Vagina (tissue), 2 donors: ENCODE measurements around the gene OR12D2. TPM values are rescaled to one million over a fixed set of nuclear protein-coding genes. Genes with fewer than 3 reads are reported as not detected.
"Not testable (repeated sequence)": the region's sequence is repeated elsewhere in the genome, so short reads cannot be mapped to it uniquely, and the experiment has no call there.

Experiments
- DNase-seq, 2 donors: peaks; one replicate each; pipeline ENCODE4 v3.0.0-alpha.2; 2017; ENCODE audit errors: extremely low spot score in 2 of 2
- H3K27ac ChIP-seq: fragments of 200-600 bp; sonication (generic); one replicate; pipeline ENCODE4 v1.5.1; 2019
- H3K27me3 ChIP-seq: fragments of 200-600 bp; sonication (generic); one replicate; pipeline ENCODE4 v1.5.1; 2019
- H3K36me3 ChIP-seq, 2 donors: fragments of 200-600 bp; sonication (generic); one replicate each; pipeline ENCODE4 v1.5.1; 2017 to 2019
- H3K4me1 ChIP-seq: fragments of 200-600 bp; sonication (generic); one replicate; pipeline ENCODE4 v1.5.1; 2019
- H3K4me3 ChIP-seq, 2 donors: fragments of 200-600 bp; sonication (generic); 1 replicate in 1 of 2; 2 replicates in 1 of 2; pipeline ENCODE4 v1.5.1; 2016 to 2019
- H3K9me3 ChIP-seq: fragments of 200-600 bp; sonication (generic); one replicate; pipeline ENCODE4 v1.5.1; 2019
- CTCF ChIP-seq, 3 experiments: fragments of 450-650 bp in 2 of 3; fragments of 200-600 bp in 1 of 3; sonication (generic) in 1 of 3; IDR thresholded peaks; one replicate each; pipeline ENCODE4 v1.5.1; 2017 to 2019; ENCODE audit warnings: antibody characterized with exemption in 3 of 3, mild to moderate bottlenecking in 2 of 3, moderate library complexity in 2 of 3
- POLR2A ChIP-seq, 2 donors: fragments of 450-650 bp; IDR thresholded peaks; one replicate each; pipeline ENCODE4 v1.6.1; 2017; ENCODE audit warnings: antibody characterized with exemption in 2 of 2, mild to moderate bottlenecking in 2 of 2, moderate library complexity in 2 of 2
- POLR2AphosphoS5 ChIP-seq, 2 donors: sonication (generic); formaldehyde crosslinking; IDR thresholded peaks; one replicate each; pipeline ENCODE4 v1.9.0; 2017; ENCODE audit warnings: antibody characterized with exemption in 2 of 2, mild to moderate bottlenecking in 2 of 2, low read depth in 1 of 2; ENCODE audit not compliant: insufficient read depth in 1 of 2
- intact Hi-C: fragments of 100-400 bp; cut with DNase I; formaldehyde crosslinking; loops from one replicate; pipeline ENCODE4 v1.15.1; 2023
- total RNA-seq: library from RNA; depleted of rRNA; stranded (reverse); fragments of >200 nt; gene quantifications from one replicate; pipeline ENCODE4 v1.2.3, GENCODE V29; 2016

OR12D2 gene
- total RNA-seq, 1 donor from 2014 or later, result not detected

DNA sequence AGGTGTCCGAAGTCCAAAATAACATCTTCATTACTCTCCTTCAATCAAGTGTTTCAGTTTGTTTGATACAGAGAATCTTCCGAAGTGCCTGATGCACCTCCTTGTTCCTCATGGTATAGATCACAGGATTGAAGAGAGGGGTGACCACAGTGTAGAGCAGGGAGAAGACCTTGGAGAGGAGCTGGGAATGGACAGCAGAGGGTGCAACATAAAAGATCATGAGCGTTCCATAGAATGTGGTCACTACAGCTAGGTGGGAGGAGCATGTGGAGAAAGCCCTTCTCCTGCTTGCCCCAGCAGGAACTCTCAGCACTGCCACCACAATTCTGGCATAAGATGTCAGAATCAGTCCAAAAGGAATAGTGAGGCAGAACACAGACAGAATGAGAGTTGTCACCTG is 31.2 kb downstream of the OR12D2 start:
- intact Hi-C loops, result no loop called here
- H3K36me3 ChIP-seq, result no peaks in the 10 kb centered on the region
- TF ChIP-seq CTCF (IDR thresholded peaks at IDR 0.05) (no peak), POLR2AphosphoS5 (IDR thresholded peaks at IDR 0.05; ENCODE audit: insufficient read depth in 1 of 2, low read depth in 1 of 2) (no peak), POLR2A (IDR thresholded peaks at IDR 0.05) (no peak)
- H3K4me1 ChIP-seq, result no peaks in the 10 kb centered on the region
- no peak overlapping the region for H3K4me3 ChIP-seq
- no peaks in the 10 kb centered on the region for H3K27me3 ChIP-seq
- no peak for DNase-seq
- H3K9me3 ChIP-seq, result no peaks in the 10 kb centered on the region
- no peak overlapping the region for H3K27ac ChIP-seq

GRCh38 chr6:29436730-29437129 is 41.3 kb downstream of the OR12D2 start:
- DNase-seq, H3K36me3 ChIP-seq, H3K27ac ChIP-seq, H3K4me3 ChIP-seq, intact Hi-C loops, H3K27me3 ChIP-seq, H3K9me3 ChIP-seq, H3K4me1 ChIP-seq: not testable (repeated sequence)

DNA sequence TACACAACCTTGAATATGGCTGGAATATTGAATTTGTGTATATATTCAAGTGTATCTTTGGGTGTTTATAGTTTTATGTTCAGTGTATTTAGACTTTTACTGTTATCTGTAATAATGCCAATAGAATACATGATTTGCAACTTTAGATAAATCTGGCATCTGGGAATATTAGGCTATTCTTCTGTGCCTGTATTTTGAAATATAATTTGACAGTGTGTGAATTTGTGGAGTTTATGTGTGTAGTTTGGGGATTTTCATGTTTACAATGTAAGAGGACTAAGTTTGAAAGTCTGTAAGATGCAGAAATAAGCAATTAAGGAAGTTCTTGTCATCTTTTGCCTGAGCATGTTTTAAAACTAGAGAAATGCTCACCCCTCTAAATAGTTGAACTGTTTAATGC is 43.6 kb downstream of the OR12D2 start, which contains the start of gene OR10C1:
TSS of gene OR10C1 (plus strand) at position 301 of the 400 bp plus-strand sequence. CDS start 710 bp downstream, outside the sequence.
- intact Hi-C loops, result no loop called here
- no peaks in the 10 kb centered on the region for H3K36me3 ChIP-seq

GRCh38 chr6:29442719-29443118 is 47.3 kb downstream of the OR12D2 start:
- TF ChIP-seq POLR2A (IDR thresholded peaks at IDR 0.05) (no peak), CTCF (IDR thresholded peaks at IDR 0.05) (no peak), POLR2AphosphoS5 (IDR thresholded peaks at IDR 0.05; ENCODE audit: insufficient read depth in 1 of 2, low read depth in 1 of 2) (no peak)
- DNase-seq, result no peak
- intact Hi-C loops, result no loop called here
- Histone ChIP-seq H3K4me3 (no peak overlapping the region), H3K27ac (no peak overlapping the region), H3K27me3 (no peaks in the 10 kb centered on the region), H3K9me3 (no peaks in the 10 kb centered on the region), H3K36me3 (no peaks in the 10 kb centered on the region), H3K4me1 (no peaks in the 10 kb centered on the region)

More for the DNA sequence above, 43.6 kb downstream of the OR12D2 start, which contains the start of gene OR10C1:
- Histone ChIP-seq H3K27me3 (no peaks in the 10 kb centered on the region), H3K4me1 (no peaks in the 10 kb centered on the region), H3K27ac (no peak within 1 kb of the TSS), H3K4me3 (no peak within 1 kb of the TSS), H3K9me3 (no peaks in the 10 kb centered on the region)
- no peak for DNase-seq
- TF ChIP-seq POLR2A (IDR thresholded peaks at IDR 0.05) (no peak), CTCF (IDR thresholded peaks at IDR 0.05) (no peak), POLR2AphosphoS5 (IDR thresholded peaks at IDR 0.05; ENCODE audit: insufficient read depth in 1 of 2, low read depth in 1 of 2) (no peak)

GRCh38 chr6:29444031-29444430 is 48.6 kb downstream of the OR12D2 start:
- H3K9me3 ChIP-seq, DNase-seq, H3K27me3 ChIP-seq, H3K36me3 ChIP-seq, H3K4me3 ChIP-seq, H3K27ac ChIP-seq, intact Hi-C loops, H3K4me1 ChIP-seq: not testable (repeated sequence)

Other genes starting within 250 kb of the OR12D2 start
- not detected for gene OR2J2, start 224.7 kb upstream of the OR12D2 start, total RNA-seq
- gene OR14J1, start 93.9 kb upstream of the OR12D2 start, total RNA-seq, result 0.74 TPM
- gene OR5V1, start 26.8 kb upstream of the OR12D2 start, total RNA-seq, result not detected
- not detected for gene OR12D3, start 20.3 kb upstream of the OR12D2 start, total RNA-seq
- not detected for gene OR12D1, start 19.3 kb downstream of the OR12D2 start, total RNA-seq
- not detected for gene OR10C1, start 43.7 kb downstream of the OR12D2 start, total RNA-seq
- not detected for gene OR11A1, start 61.4 kb downstream of the OR12D2 start, total RNA-seq
- gene OR2H1, start 61.5 kb downstream of the OR12D2 start, total RNA-seq, result not detected
- not detected for gene MAS1L, start 92.3 kb downstream of the OR12D2 start, total RNA-seq
- gene UBD, start 164.1 kb downstream of the OR12D2 start, total RNA-seq, result not detected
- gene OR2H2, start 189.5 kb downstream of the OR12D2 start, total RNA-seq, result not detected
- gene GABBR1, start 237.6 kb downstream of the OR12D2 start, total RNA-seq, result 58.4 TPM